Urinary bladder (tissue), 4 donors: ENCODE results near the gene MOXD1. TPM values are rescaled to one million over a fixed set of nuclear protein-coding genes. Genes with fewer than 3 reads are reported as not detected.

Experiments used
- DNase-seq: peaks from one replicate; pipeline ENCODE4 v3.0.0-alpha.2; 2015; ENCODE audit errors: extremely low spot score
- H3K27ac ChIP-seq: one replicate; pipeline ENCODE4 v1.5.1; 2013; ENCODE audit warnings: low read depth, mild to moderate bottlenecking, moderate library complexity
- H3K36me3 ChIP-seq: one replicate; pipeline ENCODE4 v1.6.1; 2013; ENCODE audit warnings: mild to moderate bottlenecking, moderate library complexity; ENCODE audit not compliant: insufficient read depth
- H3K4me1 ChIP-seq: one replicate; pipeline ENCODE4 v1.6.1; 2013; ENCODE audit warnings: mild to moderate bottlenecking, moderate library complexity; ENCODE audit not compliant: insufficient read depth
- H3K4me3 ChIP-seq: one replicate; pipeline ENCODE4 v1.5.1; 2013; ENCODE audit warnings: low read depth, low read length
- WGBS: extraction: QIAGEN DNeasy Blood & Tissue Kit; methylation state at CpG from one replicate; pipeline ENCODE4 v1.1.7; 2013; 5-methylcytosine and 5-hydroxymethylcytosine counted together
- polyA plus RNA-seq: library from polyadenylated mRNA; stranded (reverse); fragments of 200-250 nt; gene quantifications from one replicate; pipeline ENCODE4 v1.2.3, GENCODE V29; 2013
- total RNA-seq: library from RNA; depleted of rRNA; stranded (reverse); fragments of >200 nt; gene quantifications from one replicate; pipeline ENCODE4 v1.2.3, GENCODE V29; 2014
- donor health status: healthy with polysubstance abuse.
- donor health status: healthy.

The MOXD1 gene
- total and polyA plus RNA-seq, 2 donors, result 22.4 to 123 TPM

DNA sequence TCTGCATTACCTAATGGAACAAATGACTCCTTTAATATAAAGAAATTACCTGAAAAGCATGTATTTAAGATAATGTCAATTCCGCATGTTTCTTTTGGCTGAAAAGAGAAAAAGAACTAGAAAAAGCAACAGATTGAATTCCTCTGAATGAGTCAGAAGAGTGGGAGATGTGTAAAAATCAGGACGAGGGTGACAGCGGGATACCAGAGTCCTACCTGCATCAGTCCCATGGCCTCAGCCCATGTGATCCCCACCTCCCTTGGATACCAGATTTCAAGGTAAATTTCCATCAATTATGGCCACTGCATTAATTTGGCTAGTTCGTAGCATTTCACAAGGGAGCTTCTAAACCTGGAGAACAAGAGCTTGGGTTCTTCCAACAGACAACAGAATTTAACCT, 10.0 kb upstream of the MOXD1 start:
- no peak overlapping the region for H3K4me3 ChIP-seq
- no peak overlapping the region for H3K27ac ChIP-seq
- H3K4me1 ChIP-seq, result no peaks in the 10 kb centered on the region
- no peaks in the 10 kb centered on the region for H3K36me3 ChIP-seq
- 90% methylated on average over 4 of the region's 4 CpGs for WGBS
- no peak for DNase-seq

DNA sequence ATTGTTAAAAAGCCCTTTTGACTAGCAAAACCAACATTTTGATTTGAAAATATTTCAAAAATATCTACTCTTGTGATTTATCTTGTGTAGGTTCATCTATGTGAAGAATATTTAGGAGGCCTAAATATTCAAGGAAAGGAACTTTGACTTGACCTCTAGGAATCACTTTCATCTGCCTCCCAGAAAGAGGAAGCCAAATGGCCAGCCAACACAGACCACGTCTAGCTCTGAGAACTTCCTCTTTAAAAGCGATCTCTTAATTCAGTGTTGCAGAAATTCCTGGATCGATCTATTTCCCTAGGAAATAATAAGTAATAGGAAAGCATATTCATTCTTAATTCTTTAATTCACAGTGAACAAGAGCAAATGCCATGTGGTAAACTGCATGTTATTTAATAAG, 9.6 kb upstream of the MOXD1 start:
- no peak for DNase-seq
- 82% methylated on average over 3 of the region's 3 CpGs for WGBS
- H3K27ac ChIP-seq, result no peak overlapping the region
- no peaks in the 10 kb centered on the region for H3K36me3 ChIP-seq
- H3K4me1 ChIP-seq, result no peaks in the 10 kb centered on the region
- no peak overlapping the region for H3K4me3 ChIP-seq

DNA sequence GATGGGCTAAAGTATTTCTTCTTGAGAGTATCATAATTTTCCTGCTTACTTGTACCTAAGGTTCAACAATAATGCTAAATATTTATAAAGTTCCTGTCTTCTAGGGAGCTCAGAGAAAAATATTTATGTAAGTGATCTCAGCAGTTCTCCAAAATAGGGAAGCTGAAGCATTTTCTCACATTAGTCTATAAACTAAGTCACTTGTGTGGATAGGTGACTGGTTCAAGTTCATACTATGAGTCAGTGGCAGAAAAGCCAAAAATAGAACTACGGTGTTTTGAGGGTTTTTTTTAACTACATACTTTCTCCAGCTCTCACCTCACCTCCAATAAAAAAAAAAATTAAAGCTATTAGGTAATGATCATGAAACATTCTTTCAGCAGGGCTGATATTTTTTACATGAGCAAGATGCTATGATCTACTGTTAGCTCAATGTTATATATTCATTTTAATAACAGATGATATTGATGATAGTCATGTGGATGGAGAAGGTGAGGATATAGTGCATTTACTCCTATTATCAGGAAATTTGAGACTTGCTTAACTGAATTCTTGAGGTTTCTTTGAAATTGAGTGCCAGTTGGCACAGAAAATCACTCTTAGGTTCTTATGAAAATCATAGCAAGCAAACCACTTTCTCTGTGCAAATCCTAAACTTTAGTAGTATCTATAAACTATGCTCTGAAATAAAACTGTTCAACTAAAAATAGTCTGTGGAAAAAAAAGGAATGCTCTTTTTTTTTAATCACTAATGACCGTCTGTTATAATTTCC, 4.1 kb upstream of the MOXD1 start:
- WGBS, result 50% methylated on average over 2 of the region's 2 CpGs
- no peaks in the 10 kb centered on the region for H3K4me1 ChIP-seq
- no peak overlapping the region for H3K27ac ChIP-seq
- no peak overlapping the region for H3K4me3 ChIP-seq
- H3K36me3 ChIP-seq, result no peaks in the 10 kb centered on the region
- no peak for DNase-seq

DNA sequence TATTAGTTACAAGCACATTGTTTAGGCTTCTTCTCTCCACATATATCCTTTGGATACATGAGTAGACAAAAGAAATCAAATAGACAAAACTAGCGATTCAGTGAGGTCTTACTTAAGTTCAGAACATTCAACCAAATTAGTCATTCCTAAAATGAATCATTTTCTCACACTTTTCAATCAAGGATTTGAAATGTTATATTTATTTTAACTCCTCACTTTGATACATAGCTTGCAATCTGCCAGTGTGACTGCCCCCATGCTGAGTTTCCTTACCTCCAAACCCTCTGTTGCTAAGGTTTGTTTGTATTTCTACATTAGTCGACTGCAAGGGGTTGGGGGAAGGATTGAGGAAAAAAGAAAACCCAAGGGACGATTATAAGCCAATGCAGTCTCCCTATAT, 3.5 kb upstream of the MOXD1 start:
- no peaks in the 10 kb centered on the region for H3K4me1 ChIP-seq
- no peak overlapping the region for H3K27ac ChIP-seq
- DNase-seq, result no peak
- no peaks in the 10 kb centered on the region for H3K36me3 ChIP-seq
- H3K4me3 ChIP-seq, result no peak overlapping the region
- 44% methylated on average over 3 of the region's 3 CpGs for WGBS

DNA sequence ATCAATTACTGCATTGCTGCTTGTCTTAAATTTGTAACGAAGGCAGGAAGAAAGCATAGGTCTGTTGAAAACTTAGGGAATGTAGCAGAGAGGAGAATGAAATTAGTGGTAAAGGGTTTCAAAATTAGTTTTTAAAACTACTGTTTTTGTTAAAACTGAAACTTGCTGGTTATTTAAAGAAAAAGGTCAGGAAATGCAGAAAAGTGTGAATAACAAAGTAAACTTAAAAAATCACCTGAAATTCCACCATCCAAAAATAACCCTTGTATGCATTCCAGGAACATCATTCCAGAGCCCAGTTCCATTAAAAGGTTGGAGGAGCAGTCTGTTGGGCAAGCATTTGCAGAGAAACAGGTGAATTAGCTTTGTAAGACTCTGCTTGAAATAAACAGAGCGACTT, 3.1 kb upstream of the MOXD1 start:
- Histone ChIP-seq H3K4me3 (no peak overlapping the region), H3K27ac (no peak overlapping the region), H3K36me3 (no peaks in the 10 kb centered on the region), H3K4me1 (no peaks in the 10 kb centered on the region)
- DNase-seq, result no peak
- 75% methylated on average over 2 of the region's 2 CpGs for WGBS

DNA sequence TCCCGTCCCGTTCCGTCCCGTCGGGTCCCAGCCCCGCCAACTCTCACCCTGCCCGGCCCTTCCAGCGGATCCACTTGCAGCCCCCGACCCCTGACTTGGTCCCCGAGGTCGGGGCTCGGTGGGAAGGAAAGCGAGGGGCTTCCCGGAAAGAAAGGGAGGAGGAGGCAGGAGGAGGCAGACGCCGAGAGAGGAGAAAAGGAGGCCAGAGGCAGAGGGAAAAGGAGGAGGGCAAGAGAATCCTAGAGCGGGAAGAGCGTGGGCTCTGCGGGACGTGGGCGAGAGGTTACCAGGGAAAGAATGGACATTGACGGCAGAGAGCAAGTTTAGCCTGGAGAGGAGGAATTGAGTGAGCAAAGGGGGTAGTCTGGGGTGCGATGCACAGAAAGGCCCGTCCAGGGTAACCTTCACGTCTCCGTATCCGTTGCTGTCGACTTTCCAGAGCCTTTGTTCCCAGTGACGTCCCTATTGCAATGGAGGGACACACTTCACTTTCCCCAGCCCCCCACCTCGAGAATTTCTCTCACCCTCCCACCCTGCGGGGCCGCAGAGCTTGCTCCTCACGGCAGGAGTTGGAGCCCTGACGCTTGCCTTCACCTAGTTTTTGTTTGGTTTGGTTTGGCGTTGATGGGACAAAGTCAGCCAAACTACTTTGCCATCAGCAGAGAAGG, 477 bp upstream of the MOXD1 start:
- Histone ChIP-seq H3K4me1 (no peaks in the 10 kb centered on the region), H3K36me3 (no peaks in the 10 kb centered on the region), H3K27ac (peak overlapping the region; percentile 71), H3K4me3 (peak overlapping the region; percentile 52)
- 12% methylated on average over 35 of the region's 35 CpGs for WGBS
- DNase-seq, result no peak

DNA sequence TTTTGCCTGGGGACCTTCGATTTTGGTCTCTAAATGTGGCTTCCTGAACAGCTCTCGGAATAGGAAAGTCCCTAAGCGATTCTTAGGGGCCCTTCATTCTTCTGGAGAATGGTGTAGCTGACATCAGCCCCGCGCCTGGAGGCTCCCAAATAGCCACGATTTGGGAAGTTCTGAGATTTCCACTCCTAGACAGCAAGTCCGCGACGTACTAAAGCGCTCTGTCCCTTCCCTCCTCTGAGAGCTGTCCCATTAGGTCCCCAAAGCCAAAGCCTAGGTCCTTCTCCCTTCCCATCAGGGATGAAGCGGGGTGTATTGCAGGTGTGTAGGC, 756 bp downstream of the MOXD1 start:
- DNase-seq, result no peak
- WGBS, result 6% methylated on average over 11 of the region's 11 CpGs
- Histone ChIP-seq H3K27ac (peak overlapping the region; percentile 72), H3K4me3 (peak overlapping the region; percentile 52), H3K36me3 (no peaks in the 10 kb centered on the region), H3K4me1 (no peaks in the 10 kb centered on the region)

DNA sequence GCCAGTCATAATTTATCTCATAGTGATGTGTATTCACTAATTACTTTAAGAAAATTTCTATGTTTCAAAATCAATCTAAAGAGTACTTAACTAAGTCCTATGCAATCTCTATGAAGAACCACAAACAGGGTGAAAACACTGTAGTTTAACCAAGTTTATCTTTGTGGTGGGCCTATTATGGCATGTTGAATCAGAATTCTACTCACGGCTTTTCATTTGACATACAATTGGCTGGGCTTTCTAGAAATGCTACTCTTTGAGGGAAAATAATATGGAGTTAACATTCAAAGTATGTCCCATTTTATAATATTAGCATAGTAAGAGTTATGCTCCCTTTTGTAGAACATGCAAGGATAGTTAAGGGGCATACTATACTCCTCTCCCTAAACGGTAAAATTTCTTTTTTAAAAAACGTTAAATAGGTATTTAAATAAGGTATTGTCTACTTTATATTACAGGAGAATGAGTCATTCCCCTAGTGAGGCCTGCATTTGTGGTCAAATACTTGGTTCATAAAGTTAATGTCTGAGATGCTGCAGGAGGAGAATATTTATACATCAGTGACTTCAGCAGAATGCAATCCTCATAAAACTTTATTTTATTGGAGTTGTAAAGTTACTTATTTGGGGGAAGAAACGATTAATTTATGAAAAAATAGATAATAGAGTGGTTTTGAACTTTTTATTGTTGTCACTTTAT, 1.8 kb downstream of the MOXD1 start:
- WGBS, result 28% methylated on average over 4 of the region's 4 CpGs
- Histone ChIP-seq H3K27ac (no peak overlapping the region), H3K4me1 (no peaks in the 10 kb centered on the region), H3K36me3 (no peaks in the 10 kb centered on the region), H3K4me3 (peak overlapping the region; percentile 52)
- DNase-seq, result no peak

DNA sequence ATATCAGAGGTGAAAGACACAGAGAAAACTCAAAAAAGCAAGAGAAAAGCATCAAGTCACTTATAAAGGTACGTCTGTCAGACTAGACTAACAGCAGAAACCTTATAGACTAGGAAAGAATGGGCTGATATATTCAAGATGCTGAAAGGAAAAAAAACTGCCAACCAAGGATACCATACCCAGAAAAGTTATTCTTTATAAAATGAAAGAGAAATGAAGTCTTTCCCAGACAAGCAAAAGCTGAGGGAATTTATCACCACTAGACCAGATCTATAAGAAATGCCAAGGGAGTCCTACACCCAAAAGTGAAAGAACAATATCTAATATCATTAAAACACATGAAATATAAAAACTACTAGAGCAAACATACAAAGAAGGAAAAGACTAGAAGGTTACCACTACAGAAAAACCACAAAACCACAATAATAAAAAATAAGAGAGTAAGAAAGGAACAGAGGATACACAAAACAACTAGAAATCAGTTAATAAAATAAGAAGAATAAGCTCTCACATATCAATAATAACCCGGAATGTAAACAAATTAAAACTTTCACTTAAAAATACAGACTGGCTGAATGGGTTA, 6.2 kb downstream of the MOXD1 start:
- no peak for DNase-seq
- no peak overlapping the region for H3K27ac ChIP-seq
- WGBS, result 95% methylated on average over 2 of the region's 2 CpGs

DNA sequence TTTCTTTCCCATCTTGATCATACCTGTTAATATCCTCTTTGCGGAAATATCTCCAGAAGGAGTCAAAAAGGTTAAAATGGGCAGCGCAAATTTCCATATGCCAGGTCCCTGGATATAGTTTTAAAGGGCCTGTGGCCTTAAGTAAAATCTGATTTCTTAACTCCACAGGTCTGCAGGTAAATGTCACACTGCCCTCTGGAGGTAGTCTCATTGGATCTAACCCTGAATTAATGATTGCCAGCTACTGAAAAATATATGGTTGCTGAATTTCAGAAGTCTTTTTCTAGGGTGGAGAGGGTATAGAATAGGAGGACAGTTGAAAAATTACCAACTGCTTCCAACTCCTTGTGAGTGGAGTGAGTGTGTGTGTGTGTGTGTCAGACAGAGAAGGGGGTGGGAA, 8.5 kb downstream of the MOXD1 start:
- no peak overlapping the region for H3K27ac ChIP-seq
- DNase-seq, result no peak
- no peak overlapping the region for H3K4me3 ChIP-seq
- WGBS, result 98% methylated on average over 2 of the region's 2 CpGs
- no peaks in the 10 kb centered on the region for H3K36me3 ChIP-seq
- H3K4me1 ChIP-seq, result no peaks in the 10 kb centered on the region

More for the DNA sequence above, 6.2 kb downstream of the MOXD1 start:
- H3K36me3 ChIP-seq, result no peaks in the 10 kb centered on the region
- no peak overlapping the region for H3K4me3 ChIP-seq
- no peaks in the 10 kb centered on the region for H3K4me1 ChIP-seq

DNA sequence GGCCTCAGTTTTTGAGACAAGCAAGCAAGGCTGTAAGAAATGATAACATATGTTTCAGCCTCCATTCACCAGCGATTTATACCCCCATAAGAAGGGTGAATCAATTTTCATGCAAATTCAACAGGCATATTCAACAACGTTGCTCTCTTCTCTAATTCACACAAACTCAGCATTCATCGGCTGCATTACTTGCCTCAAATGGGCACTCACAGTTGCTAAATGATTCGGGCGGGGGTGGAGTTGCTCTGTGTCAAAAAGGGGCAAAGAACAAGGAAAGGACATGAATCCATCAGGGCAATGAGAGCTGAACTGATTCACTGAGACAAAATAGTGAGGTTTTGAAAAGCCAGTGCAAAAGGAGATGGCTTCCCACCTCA, 9.0 kb downstream of the MOXD1 start:
- DNase-seq, result no peak
- Histone ChIP-seq H3K4me1 (no peaks in the 10 kb centered on the region), H3K27ac (no peak overlapping the region), H3K4me3 (no peak overlapping the region), H3K36me3 (no peaks in the 10 kb centered on the region)
- WGBS, result 55% methylated on average over 5 of the region's 5 CpGs

DNA sequence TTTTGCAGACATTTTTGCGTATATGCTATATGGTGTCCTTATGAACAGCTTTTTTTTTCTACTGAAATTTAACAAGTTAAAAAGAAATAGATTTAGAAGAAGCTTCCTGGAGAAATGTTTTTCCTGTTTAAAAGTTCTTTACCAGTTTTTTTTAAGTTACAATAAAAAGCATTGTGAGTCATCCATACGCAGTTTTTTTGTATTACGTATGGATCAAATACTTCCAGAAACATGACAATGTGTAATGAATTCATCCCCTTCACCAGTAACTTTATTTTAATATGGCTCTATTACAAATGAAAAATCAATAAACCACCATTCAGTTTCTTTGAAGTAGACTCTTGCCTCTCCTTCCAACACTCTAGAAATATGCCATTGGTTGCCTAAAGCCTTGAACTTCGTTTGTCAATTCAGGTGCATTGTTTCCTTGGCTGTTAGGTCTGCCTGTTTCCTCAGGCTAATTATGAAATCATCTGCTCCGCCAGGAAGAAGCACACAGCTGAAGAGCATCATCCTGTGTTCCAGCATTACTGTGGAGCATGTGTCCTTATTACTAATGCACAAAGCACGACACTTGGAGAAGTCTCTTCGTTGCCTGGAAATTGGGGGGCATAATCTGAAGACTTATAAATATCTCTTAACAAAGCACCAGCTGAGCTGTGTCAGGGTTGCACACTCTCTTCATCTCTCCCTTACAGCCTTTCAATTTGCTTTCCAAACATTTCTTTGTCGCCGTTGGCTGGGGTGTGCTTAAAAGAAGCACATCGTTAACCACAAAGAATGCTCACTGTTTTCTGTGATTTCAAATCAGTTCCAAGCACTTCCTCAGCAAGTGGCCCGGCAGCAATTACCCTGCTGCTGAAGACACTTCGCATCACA, 9.6 kb downstream of the MOXD1 start:
- 34% methylated on average over 12 of the region's 12 CpGs for WGBS
- Histone ChIP-seq H3K27ac (no peak overlapping the region), H3K4me1 (no peaks in the 10 kb centered on the region), H3K36me3 (no peaks in the 10 kb centered on the region), H3K4me3 (no peak overlapping the region)
- no peak for DNase-seq

DNA sequence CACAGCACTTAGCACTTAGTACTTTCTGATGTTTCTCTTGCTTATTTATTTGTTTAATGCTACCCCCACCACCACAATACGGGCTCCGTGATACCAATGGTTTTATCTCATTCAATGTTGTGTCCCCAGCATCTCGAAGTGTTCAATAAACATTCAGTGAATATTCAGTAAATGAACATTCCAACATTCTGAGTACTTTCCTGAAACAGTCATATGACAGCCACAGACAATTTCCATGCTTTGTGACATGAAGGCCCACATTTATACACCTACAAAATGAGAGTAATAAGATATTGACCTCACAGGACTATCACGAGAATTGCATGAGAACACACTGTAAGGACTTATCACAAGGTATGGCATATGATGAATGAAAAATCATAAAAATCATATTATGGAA, 10.8 kb downstream of the MOXD1 start:
- 85% methylated on average over 4 of the region's 4 CpGs for WGBS
- Histone ChIP-seq H3K36me3 (no peaks in the 10 kb centered on the region), H3K4me3 (no peak overlapping the region), H3K4me1 (no peaks in the 10 kb centered on the region), H3K27ac (no peak overlapping the region)
- no peak for DNase-seq
